Prostate gland (tissue), 2 donors: ENCODE data around the gene SCAMP1. TPM values are rescaled to one million over a fixed set of nuclear protein-coding genes. Genes with fewer than 3 reads are reported as not detected.

ENCODE experiments used
- DNase-seq: peaks from one replicate; pipeline ENCODE4 v3.0.0-alpha.2; 2019; ENCODE audit warnings: low spot score
- H3K27ac ChIP-seq, 2 donors: fragments of 200-600 bp; sonication (generic); 2 replicates each; pipeline ENCODE4 v1.5.1; 2017 to 2019
- H3K27me3 ChIP-seq: fragments of 200-600 bp; sonication (generic); replicated peaks from 2 replicates; pipeline ENCODE4 v1.5.1; 2019; ENCODE audit not compliant: insufficient read depth
- H3K36me3 ChIP-seq, 2 donors: fragments of 200-600 bp; sonication (generic); 1 replicate in 1 of 2; 2 replicates in 1 of 2; pipeline versions ENCODE4 v1.5.1 to v1.8.1; 2017 to 2019
- H3K4me1 ChIP-seq: fragments of 200-600 bp; sonication (generic); replicated peaks from 2 replicates; pipeline ENCODE4 v1.5.1; 2019
- H3K4me3 ChIP-seq, 2 donors: fragments of 200-600 bp; sonication (generic); 2 replicates each; pipeline ENCODE4 v1.5.1; 2017 to 2019
- H3K9me3 ChIP-seq: fragments of 200-600 bp; sonication (generic); 2 replicates; pipeline ENCODE4 v1.5.1; 2017
- CTCF ChIP-seq, 4 experiments: fragments of 200-600 bp in 2 of 4; fragments of 450-650 bp in 2 of 4; sonication (generic) in 2 of 4; IDR thresholded peaks; 1 replicate in 3 of 4; 2 replicates in 1 of 4; pipeline ENCODE4 v1.5.1; 2016 to 2019; ENCODE audit warnings: antibody characterized with exemption in 4 of 4, mild to moderate bottlenecking in 2 of 4, moderate library complexity in 2 of 4
- POLR2A ChIP-seq: fragments of 450-650 bp; IDR thresholded peaks from one replicate; pipeline ENCODE4 v1.6.1; 2016; ENCODE audit warnings: antibody characterized with exemption, mild to moderate bottlenecking
- POLR2AphosphoS5 ChIP-seq: sonication (generic); formaldehyde crosslinking; IDR thresholded peaks from one replicate; pipeline ENCODE4 v1.6.1; 2017; ENCODE audit warnings: antibody characterized with exemption
- WGBS: methylation state at CpG from one replicate; pipeline ENCODE4 v1.1.5; 2018; 5-methylcytosine and 5-hydroxymethylcytosine counted together
- intact Hi-C: fragments of 100-400 bp; cut with DNase I; formaldehyde crosslinking; loops from one replicate; pipeline ENCODE4 v1.14.2; 2022
- total RNA-seq, 2 donors: library from RNA; depleted of rRNA; stranded (reverse); fragments of >200 nt; gene quantifications; one replicate each; pipeline ENCODE4 v1.1.0, GENCODE V29; 2016

The SCAMP1 gene
- total RNA-seq, 2 donors from 2014 or later: 39.0 to 41.0 TPM

- WGBS: 95% methylated on average over 2 of the region's 2 CpGs
Observed at GRCh38 chr5:78458843-78459242, 98.4 kb downstream of the SCAMP1 start.

GRCh38 chr5:78467140-78467539, 106.7 kb downstream of the SCAMP1 start:
- 94% methylated on average over 1 of the region's 1 CpG for WGBS

More at GRCh38 chr5:78458843-78459242, 98.4 kb downstream of the SCAMP1 start:
- Histone ChIP-seq H3K4me3 (no peak overlapping the region), H3K36me3 (no peaks in the 10 kb centered on the region), H3K27ac (no peak overlapping the region), H3K27me3 (no peaks in the 10 kb centered on the region), H3K4me1 (no peaks in the 10 kb centered on the region), H3K9me3 (no peaks in the 10 kb centered on the region)
- TF ChIP-seq POLR2AphosphoS5: no peak
- no peak for TF ChIP-seq CTCF (IDR thresholded peaks at IDR 0.05)
- TF ChIP-seq POLR2A: no peak
- DNase-seq: no peak
- intact Hi-C loops: no loop called here

GRCh38 chr5:78467752-78468357, 107.4 kb downstream of the SCAMP1 start:
- no peaks in the 10 kb centered on the region for H3K4me1 ChIP-seq
- H3K27ac ChIP-seq: no peak overlapping the region
- no peaks in the 10 kb centered on the region for H3K9me3 ChIP-seq
- no peaks in the 10 kb centered on the region for H3K27me3 ChIP-seq
- H3K36me3 ChIP-seq: no peaks in the 10 kb centered on the region
- no peak overlapping the region for H3K4me3 ChIP-seq
- TF ChIP-seq POLR2A (no peak), CTCF (IDR thresholded peaks at IDR 0.05) (peak in 3 of 4 experiments; percentile 69 to 84 (median 70))
- DNase-seq: no peak
- 17% methylated on average over 3 of the region's 3 CpGs for WGBS
- intact Hi-C loops: loop anchor here (2.0 to 5.0 kb wide), 3 partner anchors 74 to 497 kb away; partner anchors contain the start of gene LHFPL2

More at GRCh38 chr5:78467140-78467539, 106.7 kb downstream of the SCAMP1 start:
- Histone ChIP-seq H3K4me1 (no peaks in the 10 kb centered on the region), H3K4me3 (no peak overlapping the region), H3K27me3 (no peaks in the 10 kb centered on the region), H3K9me3 (no peaks in the 10 kb centered on the region), H3K27ac (no peak overlapping the region), H3K36me3 (no peaks in the 10 kb centered on the region)
- TF ChIP-seq POLR2AphosphoS5 (no peak), POLR2A (no peak), CTCF (IDR thresholded peaks at IDR 0.05) (no peak)
- intact Hi-C loops: loop anchor here (2.0 to 5.0 kb wide), 3 partner anchors 75 to 498 kb away; partner anchors contain the start of gene LHFPL2
- no peak for DNase-seq

GRCh38 chr5:78471896-78472295, 111.5 kb downstream of the SCAMP1 start:
- intact Hi-C loops: no loop called here
- TF ChIP-seq POLR2AphosphoS5 (no peak), POLR2A (no peak), CTCF (IDR thresholded peaks at IDR 0.05) (no peak)
- no peak overlapping the region for H3K27ac ChIP-seq
- no peak for DNase-seq
- H3K36me3 ChIP-seq: no peaks in the 10 kb centered on the region
- no peaks in the 10 kb centered on the region for H3K4me1 ChIP-seq
- H3K9me3 ChIP-seq: no peaks in the 10 kb centered on the region
- no peaks in the 10 kb centered on the region for H3K27me3 ChIP-seq
- no peak overlapping the region for H3K4me3 ChIP-seq

- no peaks in the 10 kb centered on the region for H3K4me1 ChIP-seq
- no peaks in the 10 kb centered on the region for H3K9me3 ChIP-seq
- H3K36me3 ChIP-seq: no peaks in the 10 kb centered on the region
- no peak for TF ChIP-seq CTCF (IDR thresholded peaks at IDR 0.05)
- TF ChIP-seq POLR2AphosphoS5: no peak
- no peak for TF ChIP-seq POLR2A
- H3K27ac ChIP-seq: no peak overlapping the region
- no peak for DNase-seq
- intact Hi-C loops: no loop called here
- H3K4me3 ChIP-seq: no peak overlapping the region
- H3K27me3 ChIP-seq: no peaks in the 10 kb centered on the region
Observed at GRCh38 chr5:78472469-78473106, 112.2 kb downstream of the SCAMP1 start.
